HL-60/S4 treated with phorbol 12-myristate 13-acetate at 8.2 ng/mL for 4 days and 3 days (cell line): ENCODE data around the gene ZFP28.

Experiments
- in situ Hi-C: fragments of 300-500 bp; cut with MboI; formaldehyde crosslinking; loops from 2 replicates; pipeline ENCODE4 v1.15.0; 2022; ENCODE audit warnings: low sequenced_read_pairs

The ZFP28 gene

GRCh38 chr19:56538761-56539263 lies at the start of gene ZFP28:
Gene ZFP28 (plus strand): TSS chr19:56538948. CDS start chr19:56539019, 71 bp downstream.
- in situ Hi-C loops: no loop called here

GRCh38 chr19:56491399-56491798 lies 47.3 kb upstream of the ZFP28 start:
- in situ Hi-C loops: no loop called here

- in situ Hi-C loops: no loop called here
Measured at GRCh38 chr19:56504581-56504980, 34.2 kb upstream of the ZFP28 start.

GRCh38 chr19:56507446-56508289 lies 31.1 kb upstream of the ZFP28 start, which contains the start of gene ZNF471:
Gene ZNF471 (plus strand): TSS chr19:56507855. CDS start chr19:56511572, 3,717 bp downstream.
- in situ Hi-C loops: no loop called here

GRCh38 chr19:56508290-56508778 lies 30.4 kb upstream of the ZFP28 start:
- in situ Hi-C loops: no loop called here

- in situ Hi-C loops: no loop called here
Measured at GRCh38 chr19:56525214-56525860, 13.4 kb upstream of the ZFP28 start.

- in situ Hi-C loops: no loop called here
Measured at GRCh38 chr19:56537442-56537841, 1.3 kb upstream of the ZFP28 start.

- in situ Hi-C loops: no loop called here
Measured at GRCh38 chr19:56538254-56538760, 441 bp upstream of the ZFP28 start.

- in situ Hi-C loops: no loop called here
Measured at GRCh38 chr19:56543776-56544175, 5.0 kb downstream of the ZFP28 start.

- in situ Hi-C loops: no loop called here
Measured at GRCh38 chr19:56547535-56547934, 8.8 kb downstream of the ZFP28 start.

GRCh38 chr19:56554272-56554869 lies 15.6 kb downstream of the ZFP28 start:
- in situ Hi-C loops: no loop called here

- in situ Hi-C loops: no loop called here
Measured at GRCh38 chr19:56562766-56563165, 24.0 kb downstream of the ZFP28 start.

- in situ Hi-C loops: no loop called here
Measured at GRCh38 chr19:56566904-56567273, 28.1 kb downstream of the ZFP28 start.

GRCh38 chr19:56567274-56568120 lies 28.7 kb downstream of the ZFP28 start, which contains the start of gene ZNF470:
Gene ZNF470 (plus strand): TSS chr19:56567468. CDS start chr19:56570312, 2,844 bp downstream.
- in situ Hi-C loops: no loop called here

- in situ Hi-C loops: no loop called here
Measured at GRCh38 chr19:56572589-56572988, 33.8 kb downstream of the ZFP28 start.

GRCh38 chr19:56573914-56574313 lies 35.2 kb downstream of the ZFP28 start:
- in situ Hi-C loops: no loop called here

- in situ Hi-C loops: no loop called here
Measured at GRCh38 chr19:56577719-56578602, 39.2 kb downstream of the ZFP28 start.

- in situ Hi-C loops: no loop called here
Measured at GRCh38 chr19:56594446-56594782, 55.7 kb downstream of the ZFP28 start.

- in situ Hi-C loops: no loop called here
Measured at GRCh38 chr19:56594783-56595547, 56.2 kb downstream of the ZFP28 start, which contains the start of gene ZNF71. Gene ZNF71 (plus strand): TSS chr19:56595302. CDS start chr19:56601559, 6,257 bp downstream.
